Sigmoid colon (tissue), 7 donors: Measurements from ENCODE around the gene ING4. TPM values are rescaled to one million over a fixed set of nuclear protein-coding genes. Genes with fewer than 3 reads are reported as not detected.
A peak's percentile ranks its signal among the peaks of the same experiment; 100 is the strongest.

Source experiments
- DNase-seq: peaks from one replicate; pipeline ENCODE4 v3.0.0-alpha.2; 2019
- H3K27ac ChIP-seq, 4 donors: fragments of 200-600 bp; sonication (generic); one replicate each; pipeline ENCODE4 v1.5.1; 2016 to 2019; ENCODE audit warnings: mild to moderate bottlenecking in 1 of 4
- H3K27me3 ChIP-seq, 3 donors: fragments of 200-600 bp; sonication (generic); one replicate each; pipeline ENCODE4 v1.5.1; 2019; ENCODE audit warnings: mild to moderate bottlenecking in 1 of 3
- H3K36me3 ChIP-seq, 4 donors: fragments of 200-600 bp; sonication (generic); one replicate each; pipeline ENCODE4 v1.5.1; 2016 to 2019
- H3K4me1 ChIP-seq, 4 donors: fragments of 200-600 bp; sonication (generic); one replicate each; pipeline ENCODE4 v1.5.1; 2017 to 2019
- H3K4me3 ChIP-seq, 4 donors: fragments of 200-600 bp; sonication (generic); one replicate each; pipeline ENCODE4 v1.5.1; 2017 to 2019; ENCODE audit warnings: mild to moderate bottlenecking in 2 of 4, moderate library complexity in 1 of 4
- H3K9me3 ChIP-seq, 4 donors: fragments of 200-600 bp in 3 of 4; sonication (generic) in 3 of 4; one replicate each; pipeline versions ENCODE4 v1.5.1 to v1.6.1; 2013 to 2019
- EP300 ChIP-seq, 4 donors: sonication (generic); formaldehyde crosslinking; IDR thresholded peaks; one replicate each; pipeline ENCODE4 v1.6.1; 2017; ENCODE audit warnings: antibody characterized with exemption in 4 of 4
- POLR2A ChIP-seq, 2 donors: fragments of 450-650 bp; IDR thresholded peaks; one replicate each; pipeline ENCODE4 v1.6.1; 2016; ENCODE audit warnings: antibody characterized with exemption in 2 of 2, mild to moderate bottlenecking in 2 of 2, moderate library complexity in 2 of 2
- POLR2AphosphoS5 ChIP-seq, 4 donors: sonication (generic); formaldehyde crosslinking; IDR thresholded peaks; one replicate each; pipeline ENCODE4 v1.6.1; 2017; ENCODE audit warnings: antibody characterized with exemption in 4 of 4
- WGBS, 2 donors: extraction: QIAGEN DNeasy Blood & Tissue Kit; methylation state at CpG; one replicate each; pipeline ENCODE4 v1.1.7; 2013; 5-methylcytosine and 5-hydroxymethylcytosine counted together
- intact Hi-C: fragments of 100-400 bp; cut with DNase I; formaldehyde crosslinking; loops from one replicate; pipeline ENCODE4 v1.15.1; 2023
- polyA plus RNA-seq, 3 donors: library from polyadenylated mRNA; stranded (reverse); fragments of 200-250 nt; gene quantifications; one replicate each; pipeline ENCODE4 v1.2.3, GENCODE V29; 2013
- total RNA-seq, 4 donors: library from RNA; depleted of rRNA; stranded (reverse); fragments of >200 nt; gene quantifications; one replicate each; pipeline ENCODE4 v1.1.0, GENCODE V29; 2016
- TF ChIP-seq, protein P1 (sequence below), 4 experiments: fragments of 450-650 bp in 3 of 4; fragments of 200-600 bp in 1 of 4; IDR thresholded peaks; one replicate each; pipeline ENCODE4 v1.5.1; 2016 to 2019; ENCODE audit warnings: antibody characterized with exemption in 4 of 4, mild to moderate bottlenecking in 3 of 4, moderate library complexity in 2 of 4
- donor health status: healthy with polysubstance abuse.
- donor health status: Bipolar disorder and iron deficiency.
- donor health status: healthy.

ING4 gene
- total and polyA plus RNA-seq, 7 donors, result 37.8 to 85.9 (median 59.5) TPM

DNA sequence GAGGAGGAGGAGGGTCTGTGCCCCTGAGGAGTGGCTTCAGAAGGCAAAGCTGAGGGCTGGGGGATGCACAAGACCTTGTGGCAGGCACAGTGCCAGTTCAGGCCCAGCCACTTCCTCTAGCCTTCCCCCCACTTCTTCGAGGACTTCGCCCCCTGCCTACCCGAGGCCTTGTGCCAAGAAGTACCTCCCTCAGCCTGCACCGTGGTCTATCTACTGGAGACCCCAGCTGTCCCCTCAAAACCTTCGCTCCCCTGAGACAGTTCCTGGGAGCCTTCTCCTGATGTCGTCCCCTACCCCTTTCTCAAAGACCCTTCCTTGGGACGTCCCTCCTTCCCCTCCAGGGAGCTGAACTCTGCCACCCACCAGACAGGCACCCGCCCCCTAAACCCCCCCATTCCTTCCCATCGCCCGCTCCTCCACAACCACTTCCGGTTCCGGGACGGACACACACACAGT lies 25.7 kb upstream of the ING4 start:
- TF ChIP-seq, protein P1, sequence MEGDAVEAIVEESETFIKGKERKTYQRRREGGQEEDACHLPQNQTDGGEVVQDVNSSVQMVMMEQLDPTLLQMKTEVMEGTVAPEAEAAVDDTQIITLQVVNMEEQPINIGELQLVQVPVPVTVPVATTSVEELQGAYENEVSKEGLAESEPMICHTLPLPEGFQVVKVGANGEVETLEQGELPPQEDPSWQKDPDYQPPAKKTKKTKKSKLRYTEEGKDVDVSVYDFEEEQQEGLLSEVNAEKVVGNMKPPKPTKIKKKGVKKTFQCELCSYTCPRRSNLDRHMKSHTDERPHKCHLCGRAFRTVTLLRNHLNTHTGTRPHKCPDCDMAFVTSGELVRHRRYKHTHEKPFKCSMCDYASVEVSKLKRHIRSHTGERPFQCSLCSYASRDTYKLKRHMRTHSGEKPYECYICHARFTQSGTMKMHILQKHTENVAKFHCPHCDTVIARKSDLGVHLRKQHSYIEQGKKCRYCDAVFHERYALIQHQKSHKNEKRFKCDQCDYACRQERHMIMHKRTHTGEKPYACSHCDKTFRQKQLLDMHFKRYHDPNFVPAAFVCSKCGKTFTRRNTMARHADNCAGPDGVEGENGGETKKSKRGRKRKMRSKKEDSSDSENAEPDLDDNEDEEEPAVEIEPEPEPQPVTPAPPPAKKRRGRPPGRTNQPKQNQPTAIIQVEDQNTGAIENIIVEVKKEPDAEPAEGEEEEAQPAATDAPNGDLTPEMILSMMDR (IDR thresholded peaks at IDR 0.05), result no peak

DNA sequence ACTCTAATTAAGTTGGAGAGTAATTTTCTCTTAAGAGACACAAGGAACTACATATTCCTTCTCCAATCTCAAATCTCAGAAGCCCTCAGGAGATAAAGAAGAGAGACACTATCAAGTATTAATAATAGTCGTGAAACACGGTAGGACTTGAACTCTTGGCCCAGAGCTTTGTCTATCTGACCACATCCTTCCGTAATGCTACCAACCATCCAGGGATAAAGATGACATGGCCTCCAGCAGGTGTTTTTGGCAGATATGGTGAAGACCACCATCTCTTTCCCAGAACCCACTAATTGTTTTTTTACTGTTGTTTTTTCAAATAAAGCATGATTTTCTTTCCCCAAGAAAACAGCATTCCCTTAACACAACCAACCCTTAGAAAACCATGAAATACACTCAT lies 22.9 kb upstream of the ING4 start:
- Histone ChIP-seq H3K4me1 (peaks cover 0 to 39% (median 36%) of the 10 kb centered on the region in 4 donors), H3K36me3 (peaks cover 0 to 20% (median 2%) of the 10 kb centered on the region in 4 donors), H3K27me3 (no peaks in the 10 kb centered on the region), H3K27ac (no peak overlapping the region), H3K9me3 (no peaks in the 10 kb centered on the region), H3K4me3 (no peak overlapping the region)
- intact Hi-C loops, result loop anchor here (5.0 kb wide), 1 partner anchor 91 kb away; no protein-coding TSS in a partner anchor
- no peak for DNase-seq
- 81 to 85% methylated on average over 3 of the region's 3 CpGs for WGBS, 2 donors
- TF ChIP-seq POLR2A (IDR thresholded peaks at IDR 0.05) (no peak), EP300 (IDR thresholded peaks at IDR 0.05) (no peak), POLR2AphosphoS5 (IDR thresholded peaks at IDR 0.05) (no peak)
- TF ChIP-seq, protein P1 (IDR thresholded peaks at IDR 0.05), result no peak

More for the DNA sequence above, 25.7 kb upstream of the ING4 start:
- peaks cover 0 to 40% (median 36%) of the 10 kb centered on the region in 4 donors for H3K4me1 ChIP-seq
- H3K4me3 ChIP-seq, result peak overlapping the region; percentile 94 to 98 (median 96)
- no peaks in the 10 kb centered on the region for H3K9me3 ChIP-seq
- 0 to 1% methylated on average over 13 of the region's 13 CpGs for WGBS, 2 donors
- peak overlapping the region; percentile 98 to 100 (median 100) for H3K27ac ChIP-seq
- no peaks in the 10 kb centered on the region for H3K27me3 ChIP-seq
- H3K36me3 ChIP-seq, result peaks cover 0 to 4% (median 0%) of the 10 kb centered on the region in 4 donors
- no peak for DNase-seq
- intact Hi-C loops, result loop anchor here (5.0 kb wide), 1 partner anchor 89 kb away; no protein-coding TSS in a partner anchor

DNA sequence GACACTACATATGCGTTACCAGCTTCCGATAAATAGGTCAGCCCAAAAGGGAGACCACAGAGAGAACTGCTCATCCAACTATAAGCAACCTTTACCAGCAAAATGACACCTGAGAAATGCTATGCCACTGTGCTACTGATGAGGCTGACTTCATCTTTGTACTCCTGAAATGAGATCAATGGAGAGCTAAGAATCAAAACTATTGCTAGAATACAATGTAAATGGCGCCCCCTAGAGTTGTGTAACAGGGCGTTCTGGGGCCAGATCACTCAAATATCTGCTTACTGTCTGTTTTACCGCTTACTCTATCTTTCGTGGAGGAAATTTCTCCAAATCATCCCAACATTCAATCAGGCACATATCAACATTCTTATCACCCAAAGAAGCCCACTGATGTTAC lies 21.7 kb upstream of the ING4 start:
- H3K27ac ChIP-seq, result no peak overlapping the region
- intact Hi-C loops, result loop anchor here (5.0 kb wide), 1 partner anchor 93 kb away; no protein-coding TSS in a partner anchor
- DNase-seq, result no peak

DNA sequence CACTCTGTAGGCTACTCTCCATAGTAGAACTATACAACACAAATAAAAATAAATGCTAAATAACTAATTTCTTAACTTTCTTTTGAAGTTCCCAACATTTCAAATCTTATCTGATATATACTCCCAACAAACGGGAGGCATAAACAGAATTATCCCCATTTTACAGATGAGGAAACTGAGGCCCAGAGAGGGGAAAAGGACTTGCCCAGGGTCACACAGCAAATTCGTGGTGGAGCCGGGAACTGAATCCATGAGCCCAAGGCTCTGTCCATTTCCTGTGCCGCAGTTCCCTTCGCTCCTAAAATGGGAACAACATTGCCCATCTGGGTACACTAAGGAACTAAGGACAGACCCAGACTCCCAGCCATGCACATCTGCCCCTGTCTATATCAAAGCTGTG lies 14.0 kb upstream of the ING4 start:
- Histone ChIP-seq H3K36me3 (peaks cover 43 to 97% (median 62%) of the 10 kb centered on the region in 4 donors), H3K4me3 (no peak overlapping the region), H3K27ac (no peak overlapping the region), H3K9me3 (no peaks in the 10 kb centered on the region), H3K27me3 (no peaks in the 10 kb centered on the region), H3K4me1 (no peaks in the 10 kb centered on the region)
- 94 to 96% methylated on average over 5 of the region's 5 CpGs for WGBS, 2 donors
- intact Hi-C loops, result no loop called here
- no peak for DNase-seq
- no peak for TF ChIP-seq POLR2AphosphoS5 (IDR thresholded peaks at IDR 0.05)

More for the DNA sequence above, 21.7 kb upstream of the ING4 start:
- H3K9me3 ChIP-seq, result no peaks in the 10 kb centered on the region
- H3K4me1 ChIP-seq, result peaks cover 0 to 28% (median 26%) of the 10 kb centered on the region in 4 donors
- H3K27me3 ChIP-seq, result no peaks in the 10 kb centered on the region
- no peak overlapping the region for H3K4me3 ChIP-seq
- 55 to 67% methylated on average over 6 of the region's 6 CpGs for WGBS, 2 donors
- peaks cover 0 to 31% (median 2%) of the 10 kb centered on the region in 4 donors for H3K36me3 ChIP-seq
- TF ChIP-seq POLR2AphosphoS5 (IDR thresholded peaks at IDR 0.05) (no peak), POLR2A (IDR thresholded peaks at IDR 0.05) (no peak), EP300 (IDR thresholded peaks at IDR 0.05) (no peak)
- TF ChIP-seq, protein P1 (IDR thresholded peaks at IDR 0.05), result peak in 1 of 4 experiments; percentile 37

DNA sequence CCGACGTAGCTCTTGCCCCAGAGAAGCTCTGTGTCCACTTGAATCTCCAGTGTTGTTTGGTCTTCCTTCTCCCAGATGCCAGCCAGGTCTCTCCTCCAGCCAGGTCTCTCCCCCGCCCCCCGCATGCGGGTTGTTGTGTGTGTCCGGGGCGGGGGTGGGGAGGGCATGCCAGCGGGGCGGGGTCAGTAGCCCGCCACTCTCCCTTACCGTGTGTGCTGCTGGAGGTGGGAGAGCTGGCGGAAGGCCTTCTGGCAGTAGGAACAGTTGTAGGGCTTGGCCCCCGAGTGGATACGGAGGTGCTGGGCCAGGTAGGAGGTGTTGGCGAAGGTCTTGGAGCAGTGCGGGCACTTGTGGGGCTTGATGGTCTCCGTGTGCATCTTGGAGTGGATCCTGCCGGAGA lies 9.2 kb upstream of the ING4 start:
- H3K27ac ChIP-seq, result no peak overlapping the region
- H3K36me3 ChIP-seq, result peaks cover 42 to 100% (median 86%) of the 10 kb centered on the region in 4 donors
- intact Hi-C loops, result no loop called here
- peak; percentile 46 for DNase-seq
- no peaks in the 10 kb centered on the region for H3K4me1 ChIP-seq
- WGBS, 2 donors, result 92 to 93% methylated on average over 18 of the region's 18 CpGs
- TF ChIP-seq, protein P1 (IDR thresholded peaks at IDR 0.05), result no peak
- no peak for TF ChIP-seq POLR2A (IDR thresholded peaks at IDR 0.05)
- no peak for TF ChIP-seq EP300 (IDR thresholded peaks at IDR 0.05)
- no peak for TF ChIP-seq POLR2AphosphoS5 (IDR thresholded peaks at IDR 0.05)
- no peak overlapping the region for H3K4me3 ChIP-seq
- no peaks in the 10 kb centered on the region for H3K27me3 ChIP-seq
- no peaks in the 10 kb centered on the region for H3K9me3 ChIP-seq
